Measurements from ENCODE around the gene ABCB1. TPM values are rescaled to one million over a fixed set of nuclear protein-coding genes. Genes with fewer than 3 reads are reported as not detected.
A peak's percentile ranks its signal among the peaks of the same experiment; 100 is the strongest.
"Not testable (repeated sequence)": the region's sequence is repeated elsewhere in the genome, so short reads cannot be mapped to it uniquely, and the experiment has no call there.

The ABCB1 gene
- total RNA-seq, 4 donors from 2014 or later: 5.6 to 18.4 (median 8.2) TPM

DNA sequence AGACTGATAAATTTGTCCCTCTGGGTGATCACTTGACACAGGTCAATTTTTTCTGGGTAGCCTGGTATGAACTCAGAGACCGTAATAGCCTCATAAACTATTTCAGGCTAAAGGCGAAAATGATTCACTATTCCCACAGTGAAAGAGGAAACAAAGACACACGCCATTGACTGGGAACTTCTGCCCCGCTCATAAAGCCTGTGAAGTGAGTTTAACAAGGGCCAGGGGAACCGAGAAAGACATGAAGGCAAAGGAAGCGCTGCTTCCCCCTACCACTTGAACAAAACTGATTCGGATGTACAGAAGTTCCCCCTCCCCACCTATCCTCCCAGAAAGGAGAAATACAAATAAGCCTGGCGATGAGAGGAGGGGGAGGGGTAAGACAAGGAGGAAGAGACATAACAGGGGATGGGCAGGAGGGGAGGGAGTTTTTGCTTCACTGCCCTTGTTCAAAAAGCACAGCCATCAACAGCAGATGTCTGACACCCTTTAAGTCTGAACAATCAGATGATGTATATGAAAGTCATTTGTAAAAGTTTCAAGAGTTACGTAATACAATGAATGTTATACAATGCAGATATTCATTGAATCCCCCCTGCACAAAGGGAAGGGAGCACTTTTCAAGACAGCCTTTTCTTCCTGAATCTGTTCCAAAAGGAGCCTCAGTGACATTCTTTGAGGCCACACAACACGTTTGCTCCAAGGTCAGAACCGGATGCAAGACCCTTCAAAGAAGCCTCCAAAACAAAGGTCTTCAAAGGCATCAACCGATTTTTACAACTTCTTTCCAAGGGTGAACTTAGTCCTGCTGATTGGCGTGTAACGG is 125.9 kb downstream of the ABCB1 start:
- WGBS, 2 donors (ENCODE audit: low coverage in 1 of 2): 17 to 42% methylated on average over 10 to 13 of the region's 14 CpGs
- peak overlapping the region in 3 of 4 donors; percentile 4 to 34 (median 32) for H3K27ac ChIP-seq
- no peaks in the 10 kb centered on the region for H3K36me3 ChIP-seq
- H3K9me3 ChIP-seq: no peaks in the 10 kb centered on the region
- TF ChIP-seq POLR2A (IDR thresholded peaks at IDR 0.05) (no peak), POLR2AphosphoS5 (IDR thresholded peaks at IDR 0.05) (peak; percentile 11)
- H3K4me3 ChIP-seq: peak overlapping the region; percentile 14 to 57
- H3K4me1 ChIP-seq: peaks cover 0 to 21% (median 3%) of the 10 kb centered on the region in 3 donors
- peak; percentile 29 for ATAC-seq
- peaks cover 41% of the 10 kb centered on the region for H3K27me3 ChIP-seq

DNA sequence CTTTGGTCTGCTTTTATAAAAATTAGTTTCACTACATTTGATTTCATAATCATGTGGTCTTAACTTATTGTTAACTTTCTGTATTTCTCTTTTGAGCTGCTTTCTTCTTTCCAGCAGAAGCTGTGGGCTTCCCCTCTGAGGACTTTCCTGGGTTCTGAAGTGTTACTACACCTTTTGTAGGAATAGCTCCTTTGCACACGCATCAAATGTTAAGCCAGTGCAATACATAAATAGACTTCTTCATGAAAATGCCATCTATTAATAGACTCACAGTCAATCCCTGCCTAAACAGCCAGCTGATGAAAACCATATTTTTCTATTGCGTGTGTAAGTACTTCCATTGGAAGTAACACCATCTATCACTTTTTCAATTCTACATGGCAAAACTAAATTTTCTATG is 126.7 kb downstream of the ABCB1 start:
- Histone ChIP-seq H3K27me3 (peaks cover 37% of the 10 kb centered on the region), H3K4me3 (no peak overlapping the region), H3K9me3 (no peaks in the 10 kb centered on the region), H3K4me1 (peaks cover 0 to 21% (median 3%) of the 10 kb centered on the region in 3 donors), H3K36me3 (no peaks in the 10 kb centered on the region), H3K27ac (peak overlapping the region in 1 of 4 donors; percentile 1)
- WGBS, 2 donors (ENCODE audit: low coverage in 1 of 2): 0 to 9% methylated on average over 2 of the region's 2 CpGs
- no peak for ATAC-seq
- TF ChIP-seq POLR2A (IDR thresholded peaks at IDR 0.05): no peak
- TF ChIP-seq EP300 (IDR thresholded peaks at IDR 0.05): no peak
- TF ChIP-seq, protein P1, sequence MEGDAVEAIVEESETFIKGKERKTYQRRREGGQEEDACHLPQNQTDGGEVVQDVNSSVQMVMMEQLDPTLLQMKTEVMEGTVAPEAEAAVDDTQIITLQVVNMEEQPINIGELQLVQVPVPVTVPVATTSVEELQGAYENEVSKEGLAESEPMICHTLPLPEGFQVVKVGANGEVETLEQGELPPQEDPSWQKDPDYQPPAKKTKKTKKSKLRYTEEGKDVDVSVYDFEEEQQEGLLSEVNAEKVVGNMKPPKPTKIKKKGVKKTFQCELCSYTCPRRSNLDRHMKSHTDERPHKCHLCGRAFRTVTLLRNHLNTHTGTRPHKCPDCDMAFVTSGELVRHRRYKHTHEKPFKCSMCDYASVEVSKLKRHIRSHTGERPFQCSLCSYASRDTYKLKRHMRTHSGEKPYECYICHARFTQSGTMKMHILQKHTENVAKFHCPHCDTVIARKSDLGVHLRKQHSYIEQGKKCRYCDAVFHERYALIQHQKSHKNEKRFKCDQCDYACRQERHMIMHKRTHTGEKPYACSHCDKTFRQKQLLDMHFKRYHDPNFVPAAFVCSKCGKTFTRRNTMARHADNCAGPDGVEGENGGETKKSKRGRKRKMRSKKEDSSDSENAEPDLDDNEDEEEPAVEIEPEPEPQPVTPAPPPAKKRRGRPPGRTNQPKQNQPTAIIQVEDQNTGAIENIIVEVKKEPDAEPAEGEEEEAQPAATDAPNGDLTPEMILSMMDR (IDR thresholded peaks at IDR 0.05): no peak
- no peak for TF ChIP-seq POLR2AphosphoS5 (IDR thresholded peaks at IDR 0.05)

DNA sequence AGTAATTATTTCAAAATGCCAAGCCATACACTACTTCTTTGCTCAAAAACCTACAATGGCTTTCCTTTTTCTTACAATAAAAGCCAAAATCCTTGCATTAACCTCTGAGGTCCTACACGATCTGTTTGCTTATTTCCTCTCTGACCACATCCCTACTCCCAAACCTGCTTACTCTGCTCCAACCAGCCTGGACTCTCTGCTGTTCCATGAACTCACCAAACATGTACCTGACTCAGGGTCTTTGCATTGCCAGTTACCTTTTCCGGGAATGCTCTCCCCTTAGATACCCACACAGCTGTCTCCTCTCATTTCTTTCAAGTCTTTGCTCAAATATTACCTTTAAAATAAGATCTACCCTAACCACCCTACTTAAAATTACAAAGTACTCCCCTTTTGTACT is 127.5 kb downstream of the ABCB1 start:
- Histone ChIP-seq H3K36me3 (no peaks in the 10 kb centered on the region), H3K27ac (no peak overlapping the region), H3K27me3 (peaks cover 33% of the 10 kb centered on the region), H3K9me3 (no peaks in the 10 kb centered on the region), H3K4me3 (no peak overlapping the region), H3K4me1 (peaks cover 0 to 21% (median 3%) of the 10 kb centered on the region in 3 donors)
- no peak for ATAC-seq
- 76 to 80% methylated on average over 2 of the region's 2 CpGs for WGBS, 2 donors (ENCODE audit: low coverage in 1 of 2)
- TF ChIP-seq, protein P1 (IDR thresholded peaks at IDR 0.05): no peak

DNA sequence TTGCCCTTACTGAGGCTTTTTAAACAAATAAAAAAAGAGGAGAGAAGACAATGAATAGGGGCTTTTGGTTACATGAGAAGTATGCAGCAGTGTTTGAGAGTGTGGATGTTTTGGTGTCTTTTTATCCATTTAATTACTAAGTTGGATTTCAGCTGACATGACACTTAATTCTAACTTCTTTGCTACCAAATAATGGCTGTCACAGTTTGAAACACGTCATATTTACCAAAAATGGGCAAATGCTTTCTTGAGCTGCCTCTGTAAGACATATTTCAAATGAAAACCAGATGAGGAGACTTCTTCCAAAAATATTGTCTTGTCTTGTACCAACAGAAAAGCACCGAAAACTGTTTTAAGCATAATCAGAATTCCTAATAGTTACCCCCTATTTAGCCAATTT is 129.2 kb downstream of the ABCB1 start:
- TF ChIP-seq POLR2A (IDR thresholded peaks at IDR 0.05) (no peak), POLR2AphosphoS5 (IDR thresholded peaks at IDR 0.05) (no peak), EP300 (IDR thresholded peaks at IDR 0.05) (no peak)
- TF ChIP-seq, protein P1 (IDR thresholded peaks at IDR 0.05): no peak
- no peaks in the 10 kb centered on the region for H3K9me3 ChIP-seq
- peaks cover 25% of the 10 kb centered on the region for H3K27me3 ChIP-seq
- H3K4me1 ChIP-seq: peaks cover 0 to 21% (median 3%) of the 10 kb centered on the region in 3 donors
- WGBS, 2 donors (ENCODE audit: low coverage in 1 of 2): 71 to 76% methylated on average over 2 of the region's 2 CpGs
- H3K36me3 ChIP-seq: no peaks in the 10 kb centered on the region
- H3K27ac ChIP-seq: no peak overlapping the region
- no peak for ATAC-seq
- no peak overlapping the region for H3K4me3 ChIP-seq

DNA sequence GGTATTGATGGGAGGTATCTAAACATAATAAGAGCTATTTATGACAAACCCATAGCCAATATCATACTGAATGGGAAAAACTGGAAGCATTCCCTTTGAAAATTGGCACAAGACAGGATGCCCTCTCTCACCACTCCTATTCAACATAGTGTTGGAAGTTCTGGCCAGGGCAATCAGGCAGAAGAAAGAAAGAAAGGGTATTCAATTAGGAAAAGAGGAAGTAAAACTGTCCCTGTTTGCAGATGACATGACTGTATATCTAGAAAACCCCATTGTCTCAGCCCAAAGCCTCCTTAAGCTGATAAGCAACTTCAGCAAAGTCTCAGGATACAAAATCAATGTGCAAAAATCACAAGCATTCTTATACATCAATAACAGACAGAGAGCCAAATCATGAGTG is 131.5 kb downstream of the ABCB1 start:
- not testable (repeated sequence) for H3K4me3 ChIP-seq, H3K36me3 ChIP-seq, H3K9me3 ChIP-seq, H3K4me1 ChIP-seq, H3K27ac ChIP-seq, ATAC-seq
- H3K27me3 ChIP-seq: peaks cover 18% of the 10 kb centered on the region

DNA sequence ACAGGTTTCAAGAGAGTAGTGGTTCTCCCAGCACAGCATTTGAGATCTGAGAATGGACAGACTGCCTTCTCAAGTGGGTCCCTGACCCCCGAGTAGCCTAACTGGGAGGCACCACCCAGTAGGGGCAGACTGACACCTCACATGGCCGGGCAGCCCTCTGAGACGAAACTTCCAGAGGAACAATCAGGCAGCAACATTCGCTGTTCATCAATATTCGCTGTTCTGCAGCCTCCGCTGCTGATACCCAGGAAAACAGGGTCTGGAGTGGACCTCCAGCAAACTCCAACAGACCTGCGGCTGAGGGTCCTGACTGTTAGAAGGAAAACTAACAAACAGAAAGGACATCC is 135.2 kb downstream of the ABCB1 start:
- WGBS, 2 donors (ENCODE audit: low coverage in 1 of 2): no CpG with 5 or more reads among the region's 7 CpGs

DNA sequence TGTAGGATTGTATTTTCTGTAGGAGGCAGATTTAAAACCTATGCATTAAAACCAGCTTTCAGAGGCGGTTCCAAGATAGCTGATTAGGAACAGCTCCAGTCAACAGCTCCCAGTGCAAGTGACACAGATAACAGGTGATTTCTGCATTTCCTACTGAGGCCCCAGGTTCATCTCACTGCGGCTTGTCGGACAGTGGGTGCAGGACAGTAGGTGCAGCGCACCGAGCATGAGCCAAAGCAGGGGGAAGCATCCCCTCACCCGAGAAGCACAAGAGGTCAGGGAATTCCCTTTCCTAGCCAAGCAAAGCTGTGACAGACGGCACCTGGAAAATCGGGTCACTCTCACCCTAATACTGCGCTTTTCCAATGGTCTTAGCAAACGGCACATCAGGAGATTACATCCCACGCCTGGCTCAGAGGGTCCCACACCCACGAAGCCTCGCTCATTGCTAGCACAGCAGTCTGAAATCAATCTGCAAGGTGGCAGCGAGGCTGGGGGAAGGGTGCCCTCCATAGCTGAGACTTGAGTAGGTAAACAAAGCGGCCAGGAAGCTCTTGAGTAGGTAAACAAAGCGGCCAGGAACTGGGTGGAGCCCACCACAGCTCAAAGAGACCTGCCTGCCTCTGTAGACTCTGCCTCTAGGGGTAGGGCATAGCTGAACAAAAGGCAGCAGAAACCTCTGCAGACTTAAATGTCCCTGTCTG is 135.7 kb downstream of the ABCB1 start:
- H3K4me3 ChIP-seq, H3K4me1 ChIP-seq, ATAC-seq, H3K36me3 ChIP-seq, H3K27ac ChIP-seq, H3K9me3 ChIP-seq: not testable (repeated sequence)
- peaks cover 15% of the 10 kb centered on the region for H3K27me3 ChIP-seq
- 70 to 100% methylated on average over 1 to 3 of the region's 16 CpGs for WGBS, 2 donors (ENCODE audit: low coverage in 1 of 2)

More for the DNA sequence above, 135.2 kb downstream of the ABCB1 start:
- not testable (repeated sequence) for H3K4me3 ChIP-seq, H3K4me1 ChIP-seq, H3K9me3 ChIP-seq, ATAC-seq, H3K36me3 ChIP-seq, H3K27ac ChIP-seq
- H3K27me3 ChIP-seq: peaks cover 15% of the 10 kb centered on the region
